Sciatic nerve (tissue), 2 donors: ENCODE data around the gene MRPS11. TPM values are rescaled to one million over a fixed set of nuclear protein-coding genes. Genes with fewer than 3 reads are reported as not detected.
"Not testable (repeated sequence)": the region's sequence is repeated elsewhere in the genome, so short reads cannot be mapped to it uniquely, and the experiment has no call there.

ENCODE experiments used
- ATAC-seq: fragments of 200-7000 bp; cut with Tn5 transposase; one replicate; pipeline ENCODE4 v1.9.1; 2020; ENCODE audit warnings: mild to moderate bottlenecking, moderate library complexity
- DNase-seq: peaks from one replicate; pipeline ENCODE4 v3.0.0-alpha.2; 2020; ENCODE audit warnings: low spot score
- intact Hi-C: fragments of 100-400 bp; cut with DNase I; formaldehyde crosslinking; loops from one replicate; pipeline ENCODE4 v1.14.2; 2022
- total RNA-seq: library from RNA; stranded (reverse); fragmentation: NEBNext Ultra II Directional; extraction: Animal tissue kit (Norgen Biotek cat#: 25700); gene quantifications from one replicate; pipeline ENCODE4 v1.2.1, GENCODE V29; 2021
- donor health status: DM: no; HTN: no; CAD: no.
- donor health status: DM: no; HTN: no; CAD: no.

Gene MRPS11
- total RNA-seq, 1 donor from 2014 or later = 23.1 TPM

GRCh38 chr15:88484682-88485331 is 17.3 kb downstream of the MRPS11 start:
- intact Hi-C loops = no loop called here
- no peak for DNase-seq
- ATAC-seq = no peak

- DNase-seq = no peak
- ATAC-seq = no peak
- intact Hi-C loops = no loop called here
These were observed 19.8 kb downstream of the MRPS11 start for GRCh38 chr15:88487178-88487795.

- intact Hi-C loops = no loop called here
- DNase-seq (no peak), ATAC-seq (no peak)
These were observed 20.5 kb downstream of the MRPS11 start for GRCh38 chr15:88487796-88488523.

- intact Hi-C loops = no loop called here
- ATAC-seq (no peak), DNase-seq (no peak)
These were observed 21.8 kb downstream of the MRPS11 start for GRCh38 chr15:88489321-88489720.

GRCh38 chr15:88490036-88490435 is 22.5 kb downstream of the MRPS11 start:
- intact Hi-C loops = no loop called here
- ATAC-seq (no peak), DNase-seq (no peak)

- intact Hi-C loops = no loop called here
- DNase-seq (no peak), ATAC-seq (no peak)
These were observed 23.6 kb downstream of the MRPS11 start for GRCh38 chr15:88491158-88491557.

- no peak for DNase-seq
- no peak for ATAC-seq
- intact Hi-C loops = no loop called here
These were observed 26.3 kb downstream of the MRPS11 start for GRCh38 chr15:88493844-88494243.

GRCh38 chr15:88497109-88497765 is 29.7 kb downstream of the MRPS11 start:
- intact Hi-C loops = no loop called here
- DNase-seq = no peak
- no peak for ATAC-seq

- no peak for DNase-seq
- intact Hi-C loops = no loop called here
- no peak for ATAC-seq
These were observed 31.5 kb downstream of the MRPS11 start for GRCh38 chr15:88498996-88499395.

- intact Hi-C loops = no loop called here
- no peak for DNase-seq
- no peak for ATAC-seq
These were observed 36.9 kb downstream of the MRPS11 start for GRCh38 chr15:88504445-88504844.

- no peak for ATAC-seq
- intact Hi-C loops = no loop called here
- DNase-seq = no peak
These were observed 38.2 kb downstream of the MRPS11 start for GRCh38 chr15:88505721-88506120.

- DNase-seq (no peak), ATAC-seq (no peak)
- intact Hi-C loops = no loop called here
These were observed 39.1 kb downstream of the MRPS11 start for GRCh38 chr15:88506628-88507027.

GRCh38 chr15:88509321-88509720 is 41.8 kb downstream of the MRPS11 start:
- intact Hi-C loops = no loop called here
- no peak for ATAC-seq

GRCh38 chr15:88509964-88510363 is 42.5 kb downstream of the MRPS11 start:
- intact Hi-C loops = no loop called here
- ATAC-seq (no peak), DNase-seq (no peak)

More at GRCh38 chr15:88509321-88509720, 41.8 kb downstream of the MRPS11 start:
- no peak for DNase-seq

GRCh38 chr15:88511161-88511560 is 43.7 kb downstream of the MRPS11 start:
- intact Hi-C loops = no loop called here
- DNase-seq (no peak), ATAC-seq (no peak)

GRCh38 chr15:88512078-88512477 is 44.6 kb downstream of the MRPS11 start:
- intact Hi-C loops = no loop called here
- DNase-seq (no peak), ATAC-seq (no peak)

- no peak for DNase-seq
- intact Hi-C loops = no loop called here
- no peak for ATAC-seq
These were observed 45.1 kb downstream of the MRPS11 start for GRCh38 chr15:88512601-88513000.

GRCh38 chr15:88513195-88513594 is 45.7 kb downstream of the MRPS11 start:
- intact Hi-C loops = no loop called here
- DNase-seq (no peak), ATAC-seq (no peak)

- intact Hi-C loops = no loop called here
- DNase-seq (no peak), ATAC-seq (no peak)
These were observed 51.4 kb downstream of the MRPS11 start for GRCh38 chr15:88518903-88519302.

- ATAC-seq, intact Hi-C loops: not testable (repeated sequence)
These were observed 56.6 kb downstream of the MRPS11 start for GRCh38 chr15:88524094-88524493.

More at GRCh38 chr15:88524094-88524493, 56.6 kb downstream of the MRPS11 start:
- not testable (repeated sequence) for DNase-seq
